CD4-positive, alpha-beta T cell (primary cell): ENCODE measurements around the gene SLC4A2. TPM values are rescaled to one million over a fixed set of nuclear protein-coding genes. Genes with fewer than 3 reads are reported as not detected.

Experiments used
- ATAC-seq: fragments of 200-7000 bp; cut with Tn5 transposase; one replicate; pipeline ENCODE4 v1.10.0; 2022; ENCODE audit warnings: mild to moderate bottlenecking; ENCODE audit not compliant: poor library complexity
- CTCF ChIA-PET: fragments of 350-600 bp; sonication (Branson Sonifier 250); formaldehyde crosslinking; loops from one replicate; lab custom pipeline; 2021; ENCODE audit warnings: antibody characterized with exemption, inconsistent platforms; lab: Charles Lee
- POLR2A ChIA-PET: fragments of 350-600 bp; sonication (Branson Sonifier 250); formaldehyde crosslinking; loops from one replicate; lab custom pipeline; 2021; ENCODE audit warnings: antibody characterized with exemption, inconsistent platforms; lab: Charles Lee
- DNase-seq, 14 experiments: peaks; one replicate each; pipeline ENCODE4 v3.0.0-alpha.2; 2013 to 2020; ENCODE audit warnings: mixed read lengths in 2 of 14
- H3K27ac ChIP-seq, 2 donors: one replicate each; pipeline versions ENCODE4 v1.5.1 to v1.7.0; 2013; ENCODE audit warnings: low read length in 2 of 2, low read depth in 1 of 2, mild to moderate bottlenecking in 1 of 2
- H3K27me3 ChIP-seq, 2 experiments: 1 replicate in 1 of 2; 2 replicates in 1 of 2; pipeline versions ENCODE4 v1.6.1 to v1.7.0; 2013; ENCODE audit warnings: low read length in 2 of 2, control low read depth in 1 of 2, mild to moderate bottlenecking in 1 of 2, moderate library complexity in 1 of 2; ENCODE audit not compliant: insufficient read depth in 2 of 2, control insufficient read depth in 1 of 2
- H3K36me3 ChIP-seq: one replicate; pipeline ENCODE4 v1.6.1; 2013; ENCODE audit warnings: low read length, control low read depth; ENCODE audit not compliant: insufficient read depth
- H3K4me1 ChIP-seq: one replicate; pipeline ENCODE4 v1.6.1; 2013; ENCODE audit warnings: low read length, control low read depth; ENCODE audit not compliant: insufficient read depth
- H3K4me3 ChIP-seq: one replicate; pipeline ENCODE4 v1.5.1; 2013; ENCODE audit warnings: mild to moderate bottlenecking, low read length, moderate library complexity
- H3K9me3 ChIP-seq, 2 experiments: 1 replicate in 1 of 2; 2 replicates in 1 of 2; pipeline versions ENCODE4 v1.6.1 to v1.7.0; 2013; ENCODE audit warnings: low read length in 2 of 2, mild to moderate bottlenecking in 2 of 2, control low read depth in 1 of 2, moderate library complexity in 1 of 2; ENCODE audit not compliant: control insufficient read depth in 1 of 2, insufficient read depth in 1 of 2
- H3K27ac Mint-ChIP-seq: one replicate; pipeline ENCODE4 v1.8.0; 2020; ENCODE audit warnings: mixed read lengths
- H3K27me3 Mint-ChIP-seq: one replicate; pipeline ENCODE4 v1.8.0; 2021; ENCODE audit warnings: mixed read lengths
- H3K36me3 Mint-ChIP-seq: one replicate; pipeline ENCODE4 v1.8.0; 2021; ENCODE audit warnings: low read depth, mixed read lengths
- H3K4me1 Mint-ChIP-seq: one replicate; pipeline ENCODE4 v1.8.0; 2021; ENCODE audit warnings: low read depth, mixed read lengths
- H3K4me3 Mint-ChIP-seq: one replicate; pipeline ENCODE4 v1.8.0; 2020; ENCODE audit warnings: mild to moderate bottlenecking, mixed read lengths
- H3K9me3 Mint-ChIP-seq: one replicate; pipeline ENCODE4 v1.8.0; 2020; ENCODE audit warnings: mixed read lengths
- intact Hi-C, 2 experiments: fragments of 100-400 bp; cut with DNase I in 1 of 2; cut with micrococcal nuclease in 1 of 2; formaldehyde crosslinking; loops; one replicate each; pipeline versions ENCODE4 v1.15.1 to v1.9.0; 2023 to 2025; cut with DNase I, micrococcal nuclease
- total RNA-seq, 174 experiments: library from RNA in 2 of 174; stranded (reverse) in 2 of 174; gene quantifications; one replicate each; pipeline ENCODE4 v1.2.3 and lab custom pipeline; 2021 to 2026
- TF ChIP-seq, protein P1 (sequence below): fragments of 200-600 bp; IDR thresholded peaks from one replicate; pipeline ENCODE4 v1.8.0; 2022; ENCODE audit warnings: antibody characterized with exemption, mild to moderate bottlenecking

SLC4A2 gene
- total RNA-seq, 2 experiments from 2014 or later = 27.1 to 31.4 TPM

DNA sequence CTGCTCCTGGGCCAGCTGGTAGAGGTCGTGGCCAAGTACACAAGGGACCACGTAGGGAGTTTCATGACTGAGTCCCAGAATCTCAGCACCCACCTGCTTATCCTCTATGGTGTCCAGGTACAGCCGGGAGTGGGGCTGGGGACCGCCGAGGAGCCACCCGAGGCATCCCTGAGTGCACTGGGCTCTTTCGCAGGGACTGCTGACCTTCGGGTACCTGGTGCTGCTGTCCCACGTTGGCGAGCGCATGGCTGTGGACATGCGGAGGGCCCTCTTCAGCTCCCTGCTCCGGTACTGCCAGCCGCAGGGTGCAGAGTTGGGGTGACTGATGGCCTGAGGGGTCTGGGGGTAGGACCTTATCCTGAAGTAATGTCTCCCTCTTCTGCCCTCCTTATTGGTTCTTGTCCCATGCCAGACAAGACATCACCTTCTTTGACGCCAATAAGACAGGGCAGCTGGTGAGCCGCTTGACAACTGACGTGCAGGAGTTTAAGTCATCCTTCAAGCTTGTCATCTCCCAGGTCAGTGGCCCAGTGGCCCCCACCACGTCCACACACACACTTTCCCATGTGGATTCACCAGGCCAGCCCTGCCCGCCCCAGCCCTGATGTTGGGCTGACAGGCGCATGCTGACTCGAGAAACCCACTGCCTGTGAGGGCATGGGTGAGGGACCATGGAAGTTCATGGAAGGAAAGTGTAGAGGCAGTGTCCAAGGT, 24.9 kb upstream of the SLC4A2 start:
- peaks cover 43% of the 10 kb centered on the region for H3K36me3 Mint-ChIP-seq
- CTCF ChIA-PET = no interaction called here

DNA sequence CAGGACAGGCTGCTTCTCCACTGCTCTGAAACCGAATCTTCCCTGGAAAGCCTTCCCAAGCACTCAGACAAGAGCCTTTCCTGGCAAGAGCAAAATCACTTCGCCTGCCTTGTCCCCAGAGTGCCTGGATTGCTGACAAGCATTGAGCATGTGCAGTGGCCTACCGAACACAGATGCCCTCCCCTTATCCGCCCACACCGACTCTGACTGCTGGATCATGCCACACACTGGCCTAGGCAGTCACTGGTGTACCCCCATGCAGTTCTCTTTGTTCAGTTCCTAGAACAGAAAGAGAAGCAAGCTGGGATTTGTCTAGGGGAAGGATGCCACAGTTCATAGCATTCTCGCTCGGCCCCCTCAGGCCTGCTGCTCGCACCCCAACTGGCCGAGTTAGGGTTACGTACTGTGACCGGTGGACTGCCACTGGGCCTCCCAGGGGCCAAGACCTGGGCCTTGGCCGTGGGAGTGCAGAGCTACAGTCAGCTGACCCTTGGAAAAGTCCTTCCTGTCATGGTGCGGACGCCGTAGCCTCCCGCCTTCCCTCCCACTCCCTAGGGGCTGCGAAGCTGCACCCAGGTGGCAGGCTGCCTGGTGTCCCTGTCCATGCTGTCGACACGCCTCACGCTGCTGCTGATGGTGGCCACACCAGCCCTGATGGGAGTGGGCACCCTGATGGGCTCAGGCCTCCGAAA, 24.2 kb upstream of the SLC4A2 start:
- Histone ChIP-seq H3K4me1 (peaks cover 8% of the 10 kb centered on the region), H3K27ac (no peak overlapping the region), H3K27me3 (no peaks in the 10 kb centered on the region), H3K9me3 (no peaks in the 10 kb centered on the region), H3K36me3 (peaks cover 52% of the 10 kb centered on the region), H3K4me3 (no peak overlapping the region)
- H3K36me3 Mint-ChIP-seq = peaks cover 43% of the 10 kb centered on the region
- ATAC-seq (no peak), DNase-seq (no peak)
- no peak overlapping the region for H3K4me3 Mint-ChIP-seq
- intact Hi-C loops = no loop called here
- H3K9me3 Mint-ChIP-seq = no peaks in the 10 kb centered on the region
- no peaks in the 10 kb centered on the region for H3K27me3 Mint-ChIP-seq
- peaks cover 6% of the 10 kb centered on the region for H3K4me1 Mint-ChIP-seq
- ChIA-PET POLR2A (no interaction called here), CTCF (no interaction called here)
- TF ChIP-seq, protein P1, sequence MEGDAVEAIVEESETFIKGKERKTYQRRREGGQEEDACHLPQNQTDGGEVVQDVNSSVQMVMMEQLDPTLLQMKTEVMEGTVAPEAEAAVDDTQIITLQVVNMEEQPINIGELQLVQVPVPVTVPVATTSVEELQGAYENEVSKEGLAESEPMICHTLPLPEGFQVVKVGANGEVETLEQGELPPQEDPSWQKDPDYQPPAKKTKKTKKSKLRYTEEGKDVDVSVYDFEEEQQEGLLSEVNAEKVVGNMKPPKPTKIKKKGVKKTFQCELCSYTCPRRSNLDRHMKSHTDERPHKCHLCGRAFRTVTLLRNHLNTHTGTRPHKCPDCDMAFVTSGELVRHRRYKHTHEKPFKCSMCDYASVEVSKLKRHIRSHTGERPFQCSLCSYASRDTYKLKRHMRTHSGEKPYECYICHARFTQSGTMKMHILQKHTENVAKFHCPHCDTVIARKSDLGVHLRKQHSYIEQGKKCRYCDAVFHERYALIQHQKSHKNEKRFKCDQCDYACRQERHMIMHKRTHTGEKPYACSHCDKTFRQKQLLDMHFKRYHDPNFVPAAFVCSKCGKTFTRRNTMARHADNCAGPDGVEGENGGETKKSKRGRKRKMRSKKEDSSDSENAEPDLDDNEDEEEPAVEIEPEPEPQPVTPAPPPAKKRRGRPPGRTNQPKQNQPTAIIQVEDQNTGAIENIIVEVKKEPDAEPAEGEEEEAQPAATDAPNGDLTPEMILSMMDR = no peak
- H3K27ac Mint-ChIP-seq = no peak overlapping the region

More for the DNA sequence above, 24.9 kb upstream of the SLC4A2 start:
- Histone ChIP-seq H3K4me1 (peaks cover 7% of the 10 kb centered on the region), H3K4me3 (no peak overlapping the region), H3K36me3 (peaks cover 52% of the 10 kb centered on the region), H3K9me3 (no peaks in the 10 kb centered on the region), H3K27me3 (no peaks in the 10 kb centered on the region), H3K27ac (no peak overlapping the region)
- Mint-ChIP-seq H3K4me3 (no peak overlapping the region), H3K4me1 (peaks cover 10% of the 10 kb centered on the region), H3K27ac (no peak overlapping the region), H3K27me3 (no peaks in the 10 kb centered on the region), H3K9me3 (no peaks in the 10 kb centered on the region)
- DNase-seq (no peak), ATAC-seq (no peak)
- intact Hi-C loops = no loop called here
- TF ChIP-seq, protein P1 = no peak
- POLR2A ChIA-PET = no interaction called here

DNA sequence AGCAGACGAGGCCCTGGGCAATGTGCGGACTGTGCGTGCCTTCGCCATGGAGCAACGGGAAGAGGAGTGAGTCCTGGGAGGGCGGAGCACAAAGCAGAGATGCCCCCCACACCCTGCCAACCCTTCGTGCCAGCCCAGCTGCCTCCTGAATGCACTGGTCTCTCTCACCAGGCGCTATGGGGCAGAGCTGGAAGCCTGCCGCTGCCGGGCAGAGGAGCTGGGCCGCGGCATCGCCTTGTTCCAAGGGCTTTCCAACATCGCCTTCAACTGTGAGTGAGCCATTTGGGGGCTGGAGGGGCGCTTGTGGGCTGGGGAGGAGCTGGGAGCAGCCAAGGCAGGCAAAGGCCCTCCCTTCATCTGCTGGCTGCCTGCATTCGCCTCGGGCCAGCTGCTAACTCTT, 23.5 kb upstream of the SLC4A2 start:
- Mint-ChIP-seq H3K27me3 (no peaks in the 10 kb centered on the region), H3K9me3 (no peaks in the 10 kb centered on the region), H3K4me3 (no peak overlapping the region), H3K4me1 (peaks cover 5% of the 10 kb centered on the region), H3K27ac (no peak overlapping the region), H3K36me3 (peaks cover 43% of the 10 kb centered on the region)
- ATAC-seq = no peak
- POLR2A ChIA-PET = no interaction called here
- Histone ChIP-seq H3K4me3 (no peak overlapping the region), H3K27me3 (no peaks in the 10 kb centered on the region), H3K9me3 (no peaks in the 10 kb centered on the region), H3K36me3 (peaks cover 52% of the 10 kb centered on the region), H3K27ac (no peak overlapping the region), H3K4me1 (peaks cover 8% of the 10 kb centered on the region)
- TF ChIP-seq, protein P1 = no peak
- no peak for DNase-seq
- CTCF ChIA-PET = interaction anchor here (1.2 kb wide), 1 partner anchor 17 kb away, joined by 3 read pairs; no protein-coding TSS in a partner anchor
- intact Hi-C loops = no loop called here
